AG09319 (cell line): ENCODE measurements around the gene EGFR.

ENCODE experiments used
- DNase-seq: peaks from one replicate; pipeline ENCODE4 v3.0.0-alpha.2; 2010; ENCODE audit warnings: low read depth; ENCODE audit errors: extremely low read depth
- TF ChIP-seq, protein P1 (sequence below): IDR thresholded peaks from 2 replicates; pipeline ENCODE4 v1.5.1; 2011; ENCODE audit warnings: low read depth, mild to moderate bottlenecking, inconsistent platforms, low read length, moderate library complexity

The EGFR gene

DNA sequence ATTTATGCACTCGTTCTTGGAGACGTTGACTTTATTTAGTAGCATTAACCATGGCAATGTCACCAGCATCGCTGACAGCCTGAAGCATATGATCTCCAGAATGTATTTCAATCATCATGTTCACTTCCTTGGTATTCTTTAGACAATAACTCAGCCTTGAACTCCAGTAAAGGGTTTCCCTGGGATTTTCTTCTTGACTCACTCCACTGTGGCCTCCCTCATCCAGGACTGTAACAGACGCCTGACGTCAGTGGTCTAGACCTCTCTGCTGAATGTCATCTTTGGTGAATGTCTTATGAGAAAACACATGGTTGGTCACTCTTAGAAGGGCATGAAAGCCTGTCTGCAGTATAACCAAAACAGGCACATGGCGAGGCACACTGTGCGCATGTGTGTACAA is 64.4 kb downstream of the EGFR start:
- TF ChIP-seq, protein P1, sequence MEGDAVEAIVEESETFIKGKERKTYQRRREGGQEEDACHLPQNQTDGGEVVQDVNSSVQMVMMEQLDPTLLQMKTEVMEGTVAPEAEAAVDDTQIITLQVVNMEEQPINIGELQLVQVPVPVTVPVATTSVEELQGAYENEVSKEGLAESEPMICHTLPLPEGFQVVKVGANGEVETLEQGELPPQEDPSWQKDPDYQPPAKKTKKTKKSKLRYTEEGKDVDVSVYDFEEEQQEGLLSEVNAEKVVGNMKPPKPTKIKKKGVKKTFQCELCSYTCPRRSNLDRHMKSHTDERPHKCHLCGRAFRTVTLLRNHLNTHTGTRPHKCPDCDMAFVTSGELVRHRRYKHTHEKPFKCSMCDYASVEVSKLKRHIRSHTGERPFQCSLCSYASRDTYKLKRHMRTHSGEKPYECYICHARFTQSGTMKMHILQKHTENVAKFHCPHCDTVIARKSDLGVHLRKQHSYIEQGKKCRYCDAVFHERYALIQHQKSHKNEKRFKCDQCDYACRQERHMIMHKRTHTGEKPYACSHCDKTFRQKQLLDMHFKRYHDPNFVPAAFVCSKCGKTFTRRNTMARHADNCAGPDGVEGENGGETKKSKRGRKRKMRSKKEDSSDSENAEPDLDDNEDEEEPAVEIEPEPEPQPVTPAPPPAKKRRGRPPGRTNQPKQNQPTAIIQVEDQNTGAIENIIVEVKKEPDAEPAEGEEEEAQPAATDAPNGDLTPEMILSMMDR = no peak
- no peak for DNase-seq

GRCh38 chr7:55084307-55084706 is 65.5 kb downstream of the EGFR start:
- no peak for DNase-seq
- TF ChIP-seq, protein P1 = no peak

DNA sequence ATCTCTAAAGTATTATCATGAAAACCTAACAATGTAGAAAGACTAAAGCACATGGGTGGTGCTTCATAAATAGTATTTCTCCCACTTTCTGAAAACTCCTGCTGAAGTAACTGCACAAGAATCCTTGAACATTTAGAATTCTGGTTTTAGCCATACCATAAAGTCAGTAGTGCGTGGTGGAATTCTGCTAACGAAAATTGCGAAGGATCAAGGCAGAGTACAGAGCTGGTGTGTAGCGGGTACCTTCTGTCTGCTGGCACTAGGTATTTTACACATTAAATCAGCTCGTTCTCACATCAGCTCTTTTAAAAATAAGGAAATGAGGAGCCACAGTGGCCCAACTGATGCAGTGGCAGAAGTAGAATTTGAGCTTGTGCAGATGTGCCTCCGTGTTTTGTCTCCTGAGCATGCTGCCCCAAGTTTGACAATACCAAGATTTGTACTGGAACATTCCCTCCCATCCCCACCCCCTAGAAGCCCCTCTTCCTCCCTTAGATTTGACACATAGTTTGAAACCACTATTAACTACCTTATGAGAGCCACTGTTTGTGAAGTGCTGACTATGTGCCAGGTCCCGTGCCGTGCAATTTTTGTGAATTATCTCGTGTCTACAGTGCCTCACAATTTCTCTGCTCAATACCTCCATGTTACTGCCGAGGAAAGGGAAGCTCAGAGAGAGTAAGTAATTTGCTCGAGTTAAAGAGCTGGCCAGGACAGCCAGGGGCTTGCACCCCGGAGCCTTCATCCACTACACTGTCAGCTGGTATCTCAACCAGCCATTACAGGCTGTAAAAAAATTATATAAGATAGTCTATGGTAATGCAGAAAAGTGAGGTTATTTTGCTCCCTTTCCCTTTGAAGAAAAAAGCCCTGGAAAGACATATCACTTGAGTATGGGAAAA is 66.9 kb downstream of the EGFR start:
- no peak for DNase-seq

DNA sequence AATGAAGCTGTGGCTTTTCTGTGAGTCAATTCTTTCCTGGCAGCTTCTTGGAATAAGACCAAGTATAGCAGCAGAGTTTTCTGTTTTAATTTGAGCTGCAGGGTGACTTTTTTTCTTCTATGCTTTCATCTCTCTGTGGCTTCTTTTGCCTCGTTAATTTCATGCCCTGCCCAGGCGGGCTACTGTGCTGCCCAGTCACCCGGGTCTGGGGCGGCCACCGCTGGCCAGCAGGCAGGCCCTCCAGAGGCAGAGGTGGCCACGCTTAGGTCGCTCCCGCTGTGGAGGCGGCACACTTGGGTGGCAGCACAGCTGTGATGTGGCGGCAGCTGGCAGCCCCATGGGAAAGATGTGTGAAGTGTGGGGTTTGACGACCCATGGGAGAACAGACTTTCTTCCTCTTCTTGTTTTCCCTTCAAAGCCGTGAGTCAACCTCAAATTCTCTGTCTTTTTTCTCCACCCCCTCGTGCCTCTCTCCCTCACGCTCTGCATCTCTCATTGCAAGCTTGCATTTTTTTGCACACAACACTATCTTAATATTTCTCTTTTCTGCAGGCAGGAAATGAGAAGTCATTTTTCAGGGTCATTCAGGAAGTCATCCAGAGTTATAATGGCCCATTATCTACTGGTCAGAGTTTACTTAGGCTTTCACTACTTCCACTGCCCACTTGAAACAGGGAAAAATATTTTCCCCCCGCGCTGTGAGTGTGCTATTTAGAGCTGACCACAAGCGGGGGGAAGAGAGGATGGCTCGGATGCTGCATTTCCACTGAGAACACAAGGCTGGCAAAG is 67.8 kb downstream of the EGFR start:
- peak; percentile 53 for DNase-seq
- TF ChIP-seq, protein P1 = no peak

More for the DNA sequence above, 66.9 kb downstream of the EGFR start:
- TF ChIP-seq, protein P1 = no peak

DNA sequence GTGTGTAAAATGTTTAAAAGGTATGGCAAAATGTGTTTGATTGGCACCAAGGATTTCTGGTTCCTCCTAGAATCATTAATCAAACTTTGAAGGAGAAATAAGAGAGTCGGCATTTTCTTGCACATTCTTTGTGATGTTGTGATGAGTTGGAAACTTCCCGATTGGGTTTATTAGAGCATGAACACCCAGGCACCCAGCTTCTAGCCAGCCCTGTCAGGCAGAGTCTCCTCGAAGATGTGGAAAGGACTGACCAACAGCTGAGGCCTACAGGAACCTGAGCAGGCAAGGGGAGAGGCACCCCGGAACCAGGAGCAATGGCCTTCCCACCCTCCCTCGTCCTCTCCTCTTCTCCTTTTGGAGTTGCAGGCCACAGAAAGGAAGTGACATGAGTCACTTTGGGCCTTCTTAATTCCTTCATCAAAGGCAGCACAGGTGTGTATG is 68.7 kb downstream of the EGFR start:
- TF ChIP-seq, protein P1 = no peak
- no peak for DNase-seq

DNA sequence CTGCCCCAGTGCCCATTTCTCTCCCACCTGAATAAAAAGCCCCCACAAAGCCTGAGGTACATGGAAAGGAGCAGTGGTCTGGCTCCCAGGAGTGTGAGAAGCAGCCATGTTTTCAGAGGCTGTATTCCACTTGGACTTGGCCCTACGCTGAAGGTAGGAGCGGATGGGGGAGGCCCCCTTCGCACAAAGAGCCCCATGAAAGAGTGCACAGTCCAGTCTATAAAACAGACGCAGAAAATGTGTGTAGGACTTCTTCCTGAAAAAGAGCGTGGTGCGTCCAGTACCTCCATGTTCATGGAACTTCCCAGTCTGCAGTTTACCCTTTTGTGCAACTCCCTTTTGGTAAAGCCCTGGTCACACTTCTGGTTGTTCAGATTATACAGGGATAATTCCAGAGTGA is 69.3 kb downstream of the EGFR start:
- TF ChIP-seq, protein P1 = no peak
- DNase-seq = no peak

GRCh38 chr7:55088620-55089019 is 69.8 kb downstream of the EGFR start:
- DNase-seq = no peak
- TF ChIP-seq, protein P1 = no peak
